GM12878 (cell line): ENCODE results near the gene RCN2. TPM values are rescaled to one million over a fixed set of nuclear protein-coding genes. Genes with fewer than 3 reads are reported as not detected.

Source experiments
- ATAC-seq: fragments of 200-7000 bp; cut with Tn5 transposase; 3 replicates; pipeline ENCODE4 v1.9.1; 2020; ENCODE audit warnings: mild to moderate bottlenecking, moderate library complexity
- BruUV-seq: library from RNA; stranded (reverse); fragments of 400-500 nt; replicated peaks from 2 replicates; lab custom pipeline; 2021; lab: Mats Ljungman, UMichigan
- CTCF ChIA-PET: fragments of 300-600 bp; sonication (Branson Sonifier 250); formaldehyde crosslinking; extraction: SDS; loops from one replicate; lab custom pipeline; 2021; ENCODE audit warnings: inconsistent platforms; lab: Yijun Ruan, JAX
- POLR2A ChIA-PET: fragments of 350-600 bp; formaldehyde crosslinking; extraction: SDS; loops from one replicate; lab custom pipeline; 2021; ENCODE audit warnings: inconsistent platforms; lab: Charles Lee
- RAD21 ChIA-PET: fragments of 300-600 bp; sonication (Branson Sonifier 250); formaldehyde crosslinking; loops from one replicate; lab custom pipeline; 2023; ENCODE audit warnings: antibody characterized with exemption; ENCODE audit not compliant: unreplicated experiment; lab: Charles Lee
- SMC1A ChIA-PET: fragments of 300-600 bp; sonication (Branson Sonifier 250); formaldehyde crosslinking; loops from one replicate; lab custom pipeline; 2023; ENCODE audit not compliant: unreplicated experiment, uncharacterized antibody; lab: Charles Lee
- DNase-seq: peaks from one replicate; pipeline ENCODE4 v3.0.0-alpha.2; 2011; ENCODE audit warnings: low read depth, low spot score
- FAIRE-seq: peaks from 3 replicates; lab custom pipeline; 2011; peaks lifted over from hg19 to GRCh38; lab: Jason Lieb, UNC
- H2AFZ ChIP-seq: 2 replicates; pipeline ENCODE4 v1.6.0; 2011; ENCODE audit warnings: low read depth, low read length, control low read depth; ENCODE audit not compliant: control insufficient read depth
- H3K27ac ChIP-seq: 2 replicates; pipeline ENCODE4 v1.5.1; 2011; ENCODE audit warnings: control low read depth; ENCODE audit not compliant: control insufficient read depth, insufficient read depth
- H3K27me3 ChIP-seq, 2 experiments: replicated peaks in 1 of 2; 2 replicates each; pipeline versions ENCODE4 v1.6.0 to v1.6.1; 2011; ENCODE audit warnings: low read length in 1 of 2; ENCODE audit not compliant: control insufficient read depth in 2 of 2, insufficient read depth in 2 of 2
- H3K36me3 ChIP-seq, 2 experiments: 2 replicates each; pipeline ENCODE4 v1.5.1; 2011; ENCODE audit warnings: low read length in 1 of 2; ENCODE audit not compliant: control insufficient read depth in 2 of 2, insufficient read depth in 2 of 2
- H3K4me1 ChIP-seq: 2 replicates; pipeline ENCODE4 v1.6.1; 2011; ENCODE audit warnings: mild to moderate bottlenecking, low read length, moderate library complexity, mixed read lengths; ENCODE audit not compliant: control insufficient read depth, insufficient read depth
- H3K4me2 ChIP-seq: 2 replicates; pipeline ENCODE4 v1.6.0; 2011; ENCODE audit warnings: control low read depth; ENCODE audit not compliant: control insufficient read depth, insufficient read depth
- H3K4me3 ChIP-seq: fragments of 200-600 bp; sonication (generic); 2 replicates; pipeline ENCODE4 v1.5.1; 2016
- H3K79me2 ChIP-seq: 2 replicates; pipeline ENCODE4 v1.6.0; 2011; ENCODE audit warnings: low read length; ENCODE audit not compliant: control insufficient read depth, insufficient read depth
- H3K9ac ChIP-seq: 2 replicates; pipeline ENCODE4 v1.8.0; 2011; ENCODE audit warnings: low read length, control low read depth, mixed read lengths; ENCODE audit not compliant: control insufficient read depth, insufficient read depth
- H3K9me3 ChIP-seq: replicated peaks from 3 replicates; pipeline ENCODE4 v1.5.1; 2011; ENCODE audit warnings: mild to moderate bottlenecking, low read length; ENCODE audit not compliant: control insufficient read depth, insufficient read depth
- H4K20me1 ChIP-seq: 2 replicates; pipeline ENCODE4 v1.6.0; 2011; ENCODE audit not compliant: control insufficient read depth, insufficient read depth
- ATF7 ChIP-seq: fragments of 450-650 bp; IDR thresholded peaks from 2 replicates; pipeline ENCODE4 v1.6.1; 2016; ENCODE audit warnings: low read depth, mild to moderate bottlenecking
- ETV6 ChIP-seq, 2 experiments: fragments of 450-650 bp in 1 of 2; IDR thresholded peaks in 1 of 2; conservative IDR thresholded peaks in 1 of 2; 2 replicates each; pipeline ENCODE4 v1.6.1; 2014; ENCODE audit warnings: antibody characterized with exemption in 1 of 2, borderline replicate concordance in 1 of 2, low read depth in 1 of 2, mild to moderate bottlenecking in 1 of 2, moderate library complexity in 1 of 2
- GATAD2B ChIP-seq: fragments of 450-650 bp; conservative IDR thresholded peaks from 2 replicates; pipeline ENCODE4 v1.6.1; 2017; ENCODE audit warnings: low read depth, mild to moderate bottlenecking, moderate library complexity
- IKZF2 ChIP-seq, 2 experiments: fragments of 450-650 bp; IDR thresholded peaks; 2 replicates each; pipeline ENCODE4 v1.6.1; 2017; ENCODE audit warnings: mild to moderate bottlenecking in 2 of 2, moderate library complexity in 2 of 2
- NR2C2 ChIP-seq: IDR thresholded peaks from 2 replicates; pipeline ENCODE4 v1.6.1; 2011; ENCODE audit warnings: borderline replicate concordance, low read depth; ENCODE audit not compliant: control insufficient read depth, insufficient read length
- SIN3A ChIP-seq: IDR thresholded peaks from 2 replicates; pipeline ENCODE4 v1.6.1; 2012; ENCODE audit warnings: low read depth, low read length, improper control_type of control experiment
- SMC3 ChIP-seq: IDR thresholded peaks from 2 replicates; pipeline ENCODE4 v1.6.1; 2011; ENCODE audit warnings: low read length, improper control_type of control experiment, borderline replicate concordance
- SPI1 ChIP-seq: IDR thresholded peaks from 2 replicates; pipeline ENCODE4 v1.6.1; 2011; ENCODE audit warnings: low read depth, mild to moderate bottlenecking, low read length, moderate library complexity, borderline replicate concordance; ENCODE audit not compliant: insufficient read depth
- TCF7 ChIP-seq: IDR thresholded peaks from 2 replicates; pipeline ENCODE4 v1.6.1; 2014; ENCODE audit warnings: antibody characterized with exemption, borderline replicate concordance
- ZNF384 ChIP-seq: IDR thresholded peaks from 2 replicates; pipeline ENCODE4 v1.6.1; 2012; ENCODE audit warnings: low read depth, mild to moderate bottlenecking, low read length, improper control_type of control experiment, borderline replicate concordance
- WGBS: methylation state at CpG from one replicate; pipeline ENCODE4 v1.1.6; 2016; ENCODE audit warnings: low lambda C conversion rate; ENCODE audit not compliant: insufficient replicate concordance, insufficient coverage; ENCODE audit errors: missing lambda C conversion rate; 5-methylcytosine and 5-hydroxymethylcytosine counted together
- in situ Hi-C: fragments of 300-500 bp; cut with MboI; formaldehyde crosslinking; loops from 9 replicates; pipeline ENCODE4 v1.14.3; 2018; ENCODE audit warnings: mixed read lengths
- intact Hi-C: fragments of 100-400 bp; cut with micrococcal nuclease; formaldehyde crosslinking; loops from one replicate; pipeline ENCODE4 v1.14.2; 2022; ENCODE audit not compliant: unreplicated experiment
- polyA plus RNA-seq, 11 experiments: library from polyadenylated mRNA; depleted of rRNA in 4 of 11; unstranded in 6 of 11; stranded (reverse) in 5 of 11; fragments of >200 nt; fragmentation: Nextera tagmentation in 4 of 11; fragmentation: Illumina TruSeq in 1 of 11; extraction: Ambion mirVana in 4 of 11; extraction: Trizol in 1 of 11; gene quantifications; 1 replicate in 1 of 11; 2 replicates in 10 of 11; pipeline versions ENCODE4 v1.2.1 to v1.2.3, GENCODE V29; 2011 to 2016; ENCODE audit warnings: inconsistent platforms in 2 of 11, missing spikeins in 2 of 11, low read depth in 1 of 11
- total RNA-seq, 4 experiments: library from RNA; depleted of rRNA in 3 of 4; stranded (reverse); fragments of >200 nt in 3 of 4; fragmentation: Illumina TruSeq in 1 of 4; extraction: Trizol in 1 of 4; gene quantifications; 2 replicates each; pipeline versions ENCODE4 v1.2.1 to v1.2.3, GENCODE V29; 2013 to 2021
- TF ChIP-seq, protein P1 (sequence below): fragments of 450-650 bp; IDR thresholded peaks from 2 replicates; pipeline ENCODE4 v1.6.1; 2014; ENCODE audit warnings: mild to moderate bottlenecking
- TF ChIP-seq, protein P2 (sequence below): fragments of 450-650 bp; IDR thresholded peaks from 2 replicates; pipeline ENCODE4 v1.6.1; 2017; ENCODE audit warnings: low read depth, mild to moderate bottlenecking, moderate library complexity

RCN2 gene
- total and polyA plus RNA-seq, 10 of the 15 experiments (the other 5 are each of a cell fraction or from before 2014, with no cell fraction given): 4.9 to 41.0 (median 12.9) TPM

DNA sequence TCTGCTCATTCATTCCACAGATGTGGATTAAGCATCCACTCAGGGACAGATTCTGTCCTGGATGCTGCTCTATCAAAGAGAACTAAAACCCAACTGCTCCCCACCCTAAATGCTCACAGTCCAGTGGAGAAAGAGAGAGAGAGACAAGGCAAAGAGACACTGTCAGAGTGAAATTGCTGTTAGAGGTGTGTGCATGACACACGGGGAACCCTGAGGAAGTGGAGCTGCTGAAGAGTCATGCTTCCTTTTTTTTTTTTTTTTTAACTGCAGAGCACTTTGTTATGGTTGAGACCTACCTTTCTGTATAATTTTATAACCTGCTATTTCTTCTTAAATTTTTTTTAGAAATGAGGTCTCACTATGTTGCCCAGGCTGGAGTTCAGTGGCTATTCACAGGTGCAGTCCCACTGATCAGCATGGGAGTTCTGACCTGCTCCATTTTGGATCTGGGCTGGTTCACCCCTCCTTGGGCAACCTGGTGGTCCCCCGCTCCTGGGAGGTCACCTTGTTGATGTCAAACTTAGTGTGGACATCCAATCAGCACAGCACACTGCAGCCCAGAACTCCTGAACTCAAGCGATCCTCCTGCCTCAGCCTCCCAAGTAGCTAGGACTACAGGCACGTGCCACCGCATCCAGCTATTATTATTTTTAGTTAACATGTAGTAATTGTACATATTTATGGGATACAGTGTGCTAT lies 45.2 kb downstream of the RCN2 start:
- ATAC-seq: peak; percentile 73
- Histone ChIP-seq H4K20me1 (no peaks in the 10 kb centered on the region), H3K9ac (no peak overlapping the region), H2AFZ (no peak overlapping the region), H3K36me3 (no peaks in the 10 kb centered on the region), H3K27me3 (no peaks in the 10 kb centered on the region; a peak in 1 of 4 replicates), H3K27ac (no peak overlapping the region), H3K4me1 (no peaks in the 10 kb centered on the region), H3K4me2 (no peak overlapping the region), H3K9me3 (no peaks in the 10 kb centered on the region; the same call in 2 of the 3 replicates), H3K4me3 (no peak overlapping the region), H3K79me2 (no peaks in the 10 kb centered on the region)
- no peak for FAIRE-seq
- no TSS peak for BruUV-seq
- ChIA-PET POLR2A (interaction anchor here (0.6 to 2.4 kb wide), 4 partner anchors 11 to 379 kb away, joined by 3 to 10 read pairs (median 3); no protein-coding TSS in a partner anchor), CTCF (interaction anchor here (1.1 to 16.6 kb wide), 10 partner anchors 11 to 567 kb away, joined by 3 to 483 read pairs (median 8); no protein-coding TSS in a partner anchor), SMC1A (interaction anchor here (0.6 to 14.1 kb wide), 12 partner anchors 12 to 1529 kb away, joined by 3 to 375 read pairs (median 10); partner anchors contain the start of gene PSTPIP1), RAD21 (interaction anchor here (0.7 to 15.6 kb wide), 16 partner anchors 11 to 566 kb away, joined by 3 to 259 read pairs (median 5); partner anchors contain the start of gene PSTPIP1)
- intact Hi-C loops: no loop called here
- TF ChIP-seq SMC3 (peak; percentile 6; the same call in 1 of the 2 replicates), SIN3A (no peak), NR2C2 (no peak), IKZF2 (IDR thresholded peaks at IDR 0.05) (peak in 1 of 2 experiments; percentile 13; a peak in 1 of 4 replicates), ETV6 (conservative IDR thresholded peaks at IDR 0.05 in 1 of 2, IDR thresholded peaks at IDR 0.05 in 1 of 2; ENCODE audit: borderline replicate concordance in 1 of 2, low read depth in 1 of 2) (peak in 1 of 2 experiments; percentile 26; a peak in 1 of 4 replicates), ATF7 (0 out of 2 replicates have a peak, but pooled peaks have one; percentile 43), TCF7 (no peak), GATAD2B (no peak), ZNF384 (peak; percentile 84; the same call in 1 of the 2 replicates), SPI1 (peak; percentile 64)
- TF ChIP-seq, protein P1, sequence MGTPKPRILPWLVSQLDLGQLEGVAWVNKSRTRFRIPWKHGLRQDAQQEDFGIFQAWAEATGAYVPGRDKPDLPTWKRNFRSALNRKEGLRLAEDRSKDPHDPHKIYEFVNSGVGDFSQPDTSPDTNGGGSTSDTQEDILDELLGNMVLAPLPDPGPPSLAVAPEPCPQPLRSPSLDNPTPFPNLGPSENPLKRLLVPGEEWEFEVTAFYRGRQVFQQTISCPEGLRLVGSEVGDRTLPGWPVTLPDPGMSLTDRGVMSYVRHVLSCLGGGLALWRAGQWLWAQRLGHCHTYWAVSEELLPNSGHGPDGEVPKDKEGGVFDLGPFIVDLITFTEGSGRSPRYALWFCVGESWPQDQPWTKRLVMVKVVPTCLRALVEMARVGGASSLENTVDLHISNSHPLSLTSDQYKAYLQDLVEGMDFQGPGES: no peak
- TF ChIP-seq, protein P2, sequence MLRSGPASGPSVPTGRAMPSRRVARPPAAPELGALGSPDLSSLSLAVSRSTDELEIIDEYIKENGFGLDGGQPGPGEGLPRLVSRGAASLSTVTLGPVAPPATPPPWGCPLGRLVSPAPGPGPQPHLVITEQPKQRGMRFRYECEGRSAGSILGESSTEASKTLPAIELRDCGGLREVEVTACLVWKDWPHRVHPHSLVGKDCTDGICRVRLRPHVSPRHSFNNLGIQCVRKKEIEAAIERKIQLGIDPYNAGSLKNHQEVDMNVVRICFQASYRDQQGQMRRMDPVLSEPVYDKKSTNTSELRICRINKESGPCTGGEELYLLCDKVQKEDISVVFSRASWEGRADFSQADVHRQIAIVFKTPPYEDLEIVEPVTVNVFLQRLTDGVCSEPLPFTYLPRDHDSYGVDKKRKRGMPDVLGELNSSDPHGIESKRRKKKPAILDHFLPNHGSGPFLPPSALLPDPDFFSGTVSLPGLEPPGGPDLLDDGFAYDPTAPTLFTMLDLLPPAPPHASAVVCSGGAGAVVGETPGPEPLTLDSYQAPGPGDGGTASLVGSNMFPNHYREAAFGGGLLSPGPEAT: 0 out of 2 replicates have a peak, but pooled peaks have one; percentile 23
- WGBS: 61% methylated on average over 5 of the region's 5 CpGs
- DNase-seq: no peak
- in situ Hi-C loops: no loop called here
